Endothelial cell of umbilical vein (primary cell): ENCODE results near the gene PRPF18. TPM values are rescaled to one million over a fixed set of nuclear protein-coding genes. Genes with fewer than 3 reads are reported as not detected.

Source experiments
- BruUV-seq: library from RNA; stranded (reverse); fragments of 400-500 nt; replicated peaks from 2 replicates; lab custom pipeline; 2021; lab: Mats Ljungman, UMichigan
- CTCF ChIA-PET: fragments of 300-600, 350-600 bp; sonication (Branson Sonifier 250); formaldehyde crosslinking; loops from one replicate; lab custom pipeline; 2021; ENCODE audit warnings: antibody characterized with exemption, inconsistent platforms; lab: Charles Lee
- POLR2A ChIA-PET: fragments of 300-600, 350-600 bp; sonication (Branson Sonifier 250); formaldehyde crosslinking; loops from one replicate; lab custom pipeline; 2021; ENCODE audit warnings: antibody characterized with exemption, inconsistent platforms; lab: Charles Lee
- DNase-seq: peaks from one replicate; pipeline ENCODE4 v3.0.0-alpha.2; 2011; ENCODE audit warnings: low read depth, low spot score
- FAIRE-seq: peaks from 2 replicates; lab custom pipeline; 2011; peaks lifted over from hg19 to GRCh38; lab: Jason Lieb, UNC
- H2AFZ ChIP-seq: 2 replicates; pipeline ENCODE4 v1.6.0; 2012; ENCODE audit warnings: low read depth, low read length, control low read depth, inconsistent platforms
- H3K27ac ChIP-seq: 2 replicates; pipeline ENCODE4 v1.5.1; 2011; ENCODE audit warnings: low read depth, mild to moderate bottlenecking, control low read depth, low read length, moderate library complexity; ENCODE audit not compliant: insufficient read depth
- H3K27me3 ChIP-seq, 2 experiments: 2 replicates each; pipeline versions ENCODE4 v1.6.0 to v1.6.1; 2011; ENCODE audit warnings: low read length in 2 of 2, mixed read lengths in 1 of 2; ENCODE audit not compliant: control insufficient read depth in 2 of 2, insufficient read depth in 2 of 2
- H3K36me3 ChIP-seq, 2 experiments: 2 replicates in 1 of 2; 3 replicates in 1 of 2; pipeline ENCODE4 v1.5.1; 2011; ENCODE audit warnings: low read length in 2 of 2, mild to moderate bottlenecking in 1 of 2, moderate library complexity in 1 of 2; ENCODE audit not compliant: control insufficient read depth in 2 of 2, insufficient read depth in 2 of 2; ENCODE audit errors: extremely low read depth in 1 of 2
- H3K4me1 ChIP-seq: 3 replicates; pipeline ENCODE4 v1.5.1; 2011; ENCODE audit warnings: mild to moderate bottlenecking, low read length; ENCODE audit not compliant: control insufficient read depth, insufficient read depth; ENCODE audit errors: extremely low read depth
- H3K4me2 ChIP-seq: 2 replicates; pipeline ENCODE4 v1.6.1; 2011; ENCODE audit warnings: low read length, control low read depth, mixed read lengths; ENCODE audit not compliant: insufficient read depth
- H3K4me3 ChIP-seq, 3 experiments: fragments of 200-600 bp in 1 of 3; sonication (generic), shearing (Covaris generic) in 1 of 3; replicated peaks in 1 of 3; 2 replicates each; pipeline ENCODE4 v1.5.1; 2011 to 2016; ENCODE audit warnings: control low read depth in 3 of 3, low read length in 3 of 3, mild to moderate bottlenecking in 2 of 3, inconsistent platforms in 1 of 3, low read depth in 1 of 3, moderate library complexity in 1 of 3; ENCODE audit not compliant: insufficient read depth in 1 of 3
- H3K79me2 ChIP-seq: 2 replicates; pipeline ENCODE4 v1.6.0; 2012; ENCODE audit warnings: low read length, inconsistent platforms; ENCODE audit not compliant: control insufficient read depth, insufficient read depth
- H3K9ac ChIP-seq: replicated peaks from 2 replicates; pipeline ENCODE3; 2011; ENCODE audit warnings: low read length, control low read depth; ENCODE audit not compliant: insufficient read depth; ENCODE audit errors: extremely low read depth
- H3K9me1 ChIP-seq: replicated peaks from 3 replicates; pipeline ENCODE4 v1.6.0; 2011; ENCODE audit warnings: mild to moderate bottlenecking, low read length; ENCODE audit not compliant: control insufficient read depth, insufficient read depth; ENCODE audit errors: extremely low read depth
- H3K9me3 ChIP-seq: replicated peaks from 2 replicates; pipeline ENCODE4 v1.5.1; 2012; ENCODE audit warnings: low read length, inconsistent platforms; ENCODE audit not compliant: control insufficient read depth, insufficient read depth
- H4K20me1 ChIP-seq: replicated peaks from 2 replicates; pipeline ENCODE3; 2011; ENCODE audit warnings: mild to moderate bottlenecking, low read length; ENCODE audit not compliant: control insufficient read depth, insufficient read depth; ENCODE audit errors: extremely low read depth
- CTCF ChIP-seq, 2 donors: IDR thresholded peaks; 1 replicate in 1 of 2; 2 replicates in 1 of 2; pipeline ENCODE4 v1.5.1; 2011; ENCODE audit warnings: low read length in 2 of 2, mild to moderate bottlenecking in 2 of 2, moderate library complexity in 2 of 2, control low read depth in 1 of 2, inconsistent platforms in 1 of 2, low read depth in 1 of 2; ENCODE audit not compliant: insufficient read depth in 1 of 2; ENCODE audit errors: extremely low read depth in 1 of 2
- FOS ChIP-seq: IDR thresholded peaks from 2 replicates; pipeline ENCODE4 v1.6.1; 2011; ENCODE audit warnings: mild to moderate bottlenecking, low read length, moderate library complexity, borderline replicate concordance; ENCODE audit not compliant: insufficient read depth
- JUN ChIP-seq: IDR thresholded peaks from 2 replicates; pipeline ENCODE4 v1.6.1; 2011; ENCODE audit warnings: borderline replicate concordance, low read depth; ENCODE audit not compliant: insufficient read length, insufficient read depth
- POLR2A ChIP-seq: IDR thresholded peaks from 2 replicates; pipeline ENCODE4 v1.6.1; 2012; ENCODE audit warnings: low read depth, mild to moderate bottlenecking, control low read depth, low read length
- POLR2AphosphoS5 ChIP-seq: IDR thresholded peaks from 2 replicates; pipeline ENCODE4 v1.6.1; 2012; ENCODE audit warnings: low read depth, mild to moderate bottlenecking, control low read depth, low read length, moderate library complexity; ENCODE audit not compliant: insufficient read depth
- dilution Hi-C: fragments of 300-500 bp; cut with MboI; formaldehyde crosslinking; loops from one replicate; pipeline ENCODE4 v1.15.0; 2019; ENCODE audit warnings: low sequenced_read_pairs; ENCODE audit not compliant: extremely low pct_ligation_motif_present
- intact Hi-C: fragments of 100-400 bp; cut with micrococcal nuclease; formaldehyde crosslinking; loops from one replicate; pipeline ENCODE4 v1.10.0; 2022
- polyA plus RNA-seq, 4 experiments: library from polyadenylated mRNA; depleted of rRNA in 3 of 4; stranded (reverse) in 3 of 4; unstranded in 1 of 4; fragments of >200 nt; gene quantifications; 2 replicates each; pipeline versions ENCODE4 v1.2.1 to v1.2.3, GENCODE V29; 2011 to 2012; ENCODE audit warnings: missing spikeins in 1 of 4
- total RNA-seq: library from RNA; stranded (reverse); gene quantifications from 2 replicates; pipeline ENCODE4 v1.2.3, GENCODE V29; 2021

PRPF18 gene
- total and polyA plus RNA-seq, 2 donors (not counting 3 experiments of a cell fraction or from before 2014, with no cell fraction given), result 7.3 to 21.0 TPM

DNA sequence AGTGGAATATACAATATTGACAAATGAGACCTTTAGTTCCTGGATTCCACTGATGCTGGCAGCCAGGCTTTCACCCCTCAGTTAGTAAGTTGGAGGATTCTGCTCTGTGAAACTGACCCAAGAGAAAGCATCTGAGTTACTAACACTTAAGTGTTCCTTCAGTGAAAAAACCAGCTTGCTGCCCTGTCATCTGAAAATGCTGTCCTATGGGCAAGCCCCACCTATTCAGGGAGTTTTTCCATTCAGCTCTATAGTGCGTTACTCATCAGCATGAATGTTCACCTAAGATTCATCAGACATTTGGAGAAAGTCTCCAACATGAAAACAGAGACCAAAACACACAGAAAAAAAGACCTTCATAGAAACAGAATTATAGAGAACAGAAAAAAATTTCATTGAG lies 37.9 kb downstream of the PRPF18 start:
- ChIA-PET CTCF (interaction anchor here (1.4 kb wide), 1 partner anchor 10 kb away, joined by 3 read pairs; no protein-coding TSS in a partner anchor), POLR2A (no interaction called here)
- Histone ChIP-seq H3K9me3 (no peaks in the 10 kb centered on the region), H3K9me1 (no peaks in the 10 kb centered on the region), H3K27me3 (no peaks in the 10 kb centered on the region), H3K4me1 (no peaks in the 10 kb centered on the region), H3K27ac (no peak overlapping the region), H2AFZ (no peak overlapping the region), H3K36me3 (peaks cover 0 to 4% of the 10 kb centered on the region in 2 experiments), H3K9ac (no peak overlapping the region), H3K79me2 (no peaks in the 10 kb centered on the region), H4K20me1 (no peaks in the 10 kb centered on the region), H3K4me3 (no peak overlapping the region), H3K4me2 (no peak overlapping the region)
- TF ChIP-seq FOS (no peak), POLR2AphosphoS5 (no peak), JUN (no peak)
- BruUV-seq, result no TSS peak
- FAIRE-seq, result no peak
- no peak for DNase-seq
- intact Hi-C loops (no loop called here), dilution Hi-C loops (no loop called here)

- no peak overlapping the region for H3K4me3 ChIP-seq
- peaks cover 4 to 6% of the 10 kb centered on the region in 2 experiments for H3K36me3 ChIP-seq
- FAIRE-seq (no peak), DNase-seq (no peak)
- H3K79me2 ChIP-seq, result no peaks in the 10 kb centered on the region
- ChIA-PET POLR2A (no interaction called here), CTCF (no interaction called here)
- no peaks in the 10 kb centered on the region for H3K4me1 ChIP-seq
- H3K9me3 ChIP-seq, result no peaks in the 10 kb centered on the region
- H3K27ac ChIP-seq, result no peak overlapping the region
- no peak for TF ChIP-seq CTCF (IDR thresholded peaks at IDR 0.05; ENCODE audit: extremely low read depth in 1 of 2, insufficient read depth in 1 of 2, low read depth in 1 of 2, low read length in 2 of 2)
- TF ChIP-seq POLR2A, result no peak
- intact Hi-C loops, result no loop called here
- no TSS peak for BruUV-seq
- no peaks in the 10 kb centered on the region for H4K20me1 ChIP-seq
- H3K9ac ChIP-seq, result no peak overlapping the region
- no peak overlapping the region for H2AFZ ChIP-seq
- no peaks in the 10 kb centered on the region for H3K27me3 ChIP-seq
- no peaks in the 10 kb centered on the region for H3K9me1 ChIP-seq
- dilution Hi-C loops, result no loop called here
- H3K4me2 ChIP-seq, result no peak overlapping the region
Measured at GRCh38 chr10:13627459-13628310, 40.9 kb downstream of the PRPF18 start.
